HG02938 (cell line): ENCODE data around the gene NYAP2.

Experiments used
- ATAC-seq: cut with Tn5 transposase; IDR thresholded peaks from one replicate; pipeline ENCODE4 v1.9.1; 2021; ENCODE audit warnings: mild to moderate bottlenecking, moderate library complexity; ENCODE audit not compliant: unreplicated experiment

The NYAP2 gene

DNA sequence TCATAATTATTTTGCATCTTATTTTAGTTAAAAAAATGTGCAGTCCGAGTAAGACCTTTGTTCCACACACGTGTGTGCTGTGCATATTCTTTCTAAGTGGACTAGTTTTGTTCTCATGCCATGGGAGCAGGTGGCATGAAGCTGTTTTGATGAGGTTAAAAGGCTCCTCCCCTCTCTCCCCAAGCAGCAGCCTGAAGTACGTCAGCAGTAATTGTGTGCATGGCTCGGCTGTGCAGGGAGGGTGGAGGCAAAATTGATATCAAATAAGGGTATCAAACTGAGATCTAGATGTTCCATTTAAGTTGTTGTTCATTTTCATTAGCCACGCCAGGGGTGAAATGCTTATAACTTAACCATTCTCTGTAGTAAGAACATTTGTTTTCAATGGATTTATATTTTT lies at the start of gene NYAP2:
TSS of gene NYAP2 (plus strand) at position 207 of the 400 bp plus-strand sequence. CDS start 9,171 bp downstream, outside the sequence.
- no peak for ATAC-seq

DNA sequence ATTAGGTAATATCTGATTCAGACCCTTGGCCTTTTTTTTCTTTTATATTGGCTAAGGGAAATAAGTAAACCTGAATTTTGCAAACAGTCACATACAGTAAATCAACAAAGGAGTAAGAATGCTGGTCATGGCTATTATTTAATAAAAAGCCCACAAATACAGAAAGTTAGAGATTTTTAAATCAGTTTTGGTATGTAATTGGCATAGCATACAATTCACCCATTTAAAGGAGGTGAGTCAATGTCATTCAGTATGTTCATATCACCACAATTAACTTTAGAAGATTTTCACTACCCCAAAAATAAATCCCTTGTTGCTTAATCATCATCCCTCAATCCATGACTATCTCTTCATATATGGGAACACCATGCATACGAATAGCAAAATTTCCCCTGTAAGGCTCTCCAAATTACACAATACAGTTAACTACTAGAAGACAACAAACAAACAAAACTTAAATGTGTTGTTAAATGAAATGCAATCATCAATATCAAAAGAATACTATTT lies 45.9 kb upstream of the NYAP2 start:
- no peak for ATAC-seq

DNA sequence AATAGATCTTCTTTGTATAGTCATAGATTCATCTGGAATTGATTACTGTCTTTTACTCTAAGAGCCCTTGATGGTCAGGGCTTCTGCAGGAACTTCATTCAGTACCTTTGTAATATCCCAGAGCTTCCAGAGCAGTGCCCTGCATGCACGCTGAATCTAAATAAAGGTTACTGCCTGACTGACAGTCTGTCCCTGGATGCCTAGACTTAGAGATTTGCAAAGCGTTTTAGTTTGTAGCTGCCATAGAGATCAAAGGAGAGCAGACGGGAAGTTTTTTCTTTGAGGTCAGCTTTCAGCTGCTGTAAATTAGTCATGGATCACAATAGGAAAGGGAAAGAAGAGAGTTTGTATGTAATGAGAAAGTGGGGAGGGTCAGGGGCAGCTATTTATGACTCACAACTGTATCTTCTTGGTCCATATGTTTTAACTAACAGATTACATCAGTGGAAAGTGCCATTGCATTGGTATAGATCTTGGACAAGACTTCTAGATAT lies 45.2 kb upstream of the NYAP2 start:
- no peak for ATAC-seq

DNA sequence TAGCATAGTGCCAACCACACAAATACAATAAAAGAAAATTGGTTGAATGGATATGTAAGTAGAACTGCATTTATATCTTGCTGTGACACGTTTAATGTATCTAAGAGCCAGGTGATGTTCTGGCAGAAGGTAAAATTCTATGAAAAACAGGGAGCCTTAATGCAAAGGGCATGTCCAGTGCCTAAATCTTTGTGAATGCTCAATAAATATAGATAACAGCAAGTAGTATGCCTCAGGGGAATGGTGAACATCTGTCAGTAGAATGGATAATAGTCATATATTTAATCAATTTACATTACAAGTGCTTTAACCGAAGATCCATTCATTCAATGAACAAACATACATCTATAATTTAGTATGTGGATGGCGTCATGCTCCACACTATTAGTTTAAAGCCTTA lies 43.7 kb upstream of the NYAP2 start:
- no peak for ATAC-seq

DNA sequence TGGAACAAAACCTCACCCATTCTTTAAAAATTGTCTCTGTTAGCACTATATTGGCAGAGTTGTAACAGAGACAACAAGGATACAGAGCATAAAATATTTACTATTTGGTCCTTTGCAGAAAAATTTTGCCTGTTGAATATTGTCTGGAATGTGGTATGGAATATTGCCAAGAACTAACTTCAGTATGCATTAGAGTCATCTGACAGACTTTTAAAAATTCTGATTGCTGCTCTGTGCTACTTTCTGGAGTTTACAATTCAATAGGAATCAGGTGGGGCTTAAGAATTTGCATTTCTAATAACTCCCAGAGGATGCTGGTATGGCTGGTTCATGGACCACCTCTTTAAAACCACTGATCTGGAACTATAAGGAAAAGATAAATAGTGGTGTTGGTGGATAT lies 32.8 kb upstream of the NYAP2 start:
- no peak for ATAC-seq

DNA sequence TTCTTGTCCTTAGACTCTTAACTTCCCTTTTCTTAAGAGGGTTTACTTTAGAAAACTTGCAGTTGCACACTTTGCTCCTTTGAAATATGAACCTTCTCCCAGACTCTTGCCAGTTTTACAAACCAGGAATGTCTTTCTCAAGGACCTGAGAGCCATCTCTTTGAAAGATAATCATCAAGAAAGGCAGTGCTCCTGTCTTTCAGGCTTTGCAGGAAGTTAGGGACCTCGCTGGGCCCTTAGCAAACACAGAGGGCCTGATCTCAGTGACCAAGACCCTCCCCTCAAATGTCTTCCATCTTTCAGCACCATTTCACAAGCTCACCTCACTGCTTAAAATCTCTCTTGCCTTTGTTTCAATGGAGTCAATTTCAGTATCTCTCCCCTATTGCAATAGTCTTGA lies 32.0 kb upstream of the NYAP2 start:
- ATAC-seq = no peak

DNA sequence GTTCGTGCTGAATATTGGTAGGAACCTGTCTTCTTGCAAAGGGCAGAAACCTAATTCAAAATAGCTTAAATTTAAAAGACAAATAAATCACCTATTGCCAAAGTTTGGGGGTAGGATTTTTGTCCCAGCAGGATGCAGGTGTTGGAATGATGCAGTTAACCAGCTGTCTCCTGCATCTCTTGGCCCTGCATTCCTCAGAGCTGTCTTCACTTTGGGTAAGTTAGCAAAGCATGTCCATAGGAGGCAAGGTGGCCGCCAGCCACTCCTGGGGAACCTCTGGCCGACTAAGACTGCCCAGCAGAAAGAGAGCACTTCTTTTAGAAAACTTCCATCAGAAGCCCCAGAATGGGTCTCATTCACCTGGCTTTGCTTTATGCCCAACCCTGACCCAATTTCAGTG lies 20.5 kb upstream of the NYAP2 start:
- ATAC-seq = no peak

DNA sequence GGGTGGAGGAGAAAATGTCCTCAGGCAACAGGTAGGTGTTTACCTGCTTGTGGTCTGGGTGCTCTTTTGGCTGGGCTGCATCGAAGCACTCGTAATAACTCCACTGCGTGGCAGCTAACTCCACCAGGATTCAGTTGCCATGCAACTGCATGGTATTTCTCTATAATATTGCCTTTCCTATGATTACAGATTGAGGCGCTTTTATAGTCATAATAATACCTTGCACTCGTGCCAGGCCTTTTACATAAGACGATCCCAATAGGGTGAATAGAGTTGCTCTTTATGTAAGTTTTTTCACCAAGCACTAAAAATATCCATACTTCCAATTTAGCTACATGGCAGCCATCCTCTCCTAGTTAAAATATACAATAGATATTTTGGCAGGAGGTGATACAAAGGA lies 19.7 kb upstream of the NYAP2 start:
- ATAC-seq = no peak

DNA sequence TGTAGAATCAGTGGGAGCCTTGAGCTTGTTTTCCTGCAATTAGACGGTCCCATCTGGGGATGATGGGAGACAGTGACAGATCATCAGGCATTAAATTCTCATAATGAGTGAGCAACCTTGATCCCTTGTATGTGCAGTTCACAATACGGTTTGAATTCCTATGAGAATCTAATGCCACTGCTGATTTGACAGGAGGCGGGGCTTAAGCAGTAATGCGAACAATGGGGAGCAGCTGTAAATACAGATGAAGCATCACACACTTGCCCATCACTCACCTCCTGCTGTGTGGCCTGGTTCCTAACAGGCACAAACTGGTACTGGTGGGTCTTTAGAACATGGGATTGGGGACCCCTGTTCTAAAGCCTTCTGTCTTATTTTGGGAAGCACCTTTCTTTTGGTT lies 17.9 kb upstream of the NYAP2 start:
- no peak for ATAC-seq

DNA sequence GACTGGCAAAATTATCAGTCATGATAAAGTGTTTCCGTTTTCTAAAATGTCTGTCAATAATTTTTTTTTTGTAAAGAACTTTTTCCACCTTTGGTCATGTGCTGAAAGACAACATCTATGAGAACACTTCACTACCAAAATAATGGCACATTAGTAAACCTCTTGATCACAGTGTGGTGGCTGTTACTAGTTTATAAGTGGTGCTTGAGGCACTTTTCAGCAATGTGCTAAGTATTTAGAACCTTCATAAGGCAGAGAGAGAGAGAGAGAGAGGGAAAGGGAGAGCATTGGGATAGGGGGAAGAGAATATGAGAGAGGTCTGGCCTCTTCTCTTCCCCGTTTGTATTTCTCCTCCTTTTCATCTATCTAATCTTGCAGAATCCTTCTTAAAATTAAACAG lies 1.1 kb upstream of the NYAP2 start:
- ATAC-seq = no peak

DNA sequence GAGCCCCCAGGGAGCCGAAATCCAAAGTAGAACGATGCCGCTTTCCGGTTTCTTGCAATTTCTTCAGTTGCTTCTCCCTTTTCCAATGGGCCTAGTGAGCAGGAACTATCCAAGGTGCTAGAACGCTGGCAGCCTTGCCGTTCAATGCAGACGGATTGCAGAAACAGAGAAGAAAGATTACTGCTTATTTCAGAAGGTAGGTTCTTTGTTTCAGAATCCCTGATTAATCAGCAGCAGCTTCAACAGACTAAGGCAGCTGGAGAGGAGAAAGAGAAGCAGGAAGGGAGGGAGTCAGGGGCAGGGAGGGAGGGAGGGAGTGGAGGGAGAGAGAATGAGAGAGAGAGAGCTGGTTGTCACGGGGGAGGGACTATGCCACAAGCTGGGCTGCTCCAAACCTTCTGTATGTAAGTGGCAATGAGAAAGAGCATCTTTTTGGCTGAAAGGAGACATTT lies 576 bp downstream of the NYAP2 start:
- no peak for ATAC-seq

DNA sequence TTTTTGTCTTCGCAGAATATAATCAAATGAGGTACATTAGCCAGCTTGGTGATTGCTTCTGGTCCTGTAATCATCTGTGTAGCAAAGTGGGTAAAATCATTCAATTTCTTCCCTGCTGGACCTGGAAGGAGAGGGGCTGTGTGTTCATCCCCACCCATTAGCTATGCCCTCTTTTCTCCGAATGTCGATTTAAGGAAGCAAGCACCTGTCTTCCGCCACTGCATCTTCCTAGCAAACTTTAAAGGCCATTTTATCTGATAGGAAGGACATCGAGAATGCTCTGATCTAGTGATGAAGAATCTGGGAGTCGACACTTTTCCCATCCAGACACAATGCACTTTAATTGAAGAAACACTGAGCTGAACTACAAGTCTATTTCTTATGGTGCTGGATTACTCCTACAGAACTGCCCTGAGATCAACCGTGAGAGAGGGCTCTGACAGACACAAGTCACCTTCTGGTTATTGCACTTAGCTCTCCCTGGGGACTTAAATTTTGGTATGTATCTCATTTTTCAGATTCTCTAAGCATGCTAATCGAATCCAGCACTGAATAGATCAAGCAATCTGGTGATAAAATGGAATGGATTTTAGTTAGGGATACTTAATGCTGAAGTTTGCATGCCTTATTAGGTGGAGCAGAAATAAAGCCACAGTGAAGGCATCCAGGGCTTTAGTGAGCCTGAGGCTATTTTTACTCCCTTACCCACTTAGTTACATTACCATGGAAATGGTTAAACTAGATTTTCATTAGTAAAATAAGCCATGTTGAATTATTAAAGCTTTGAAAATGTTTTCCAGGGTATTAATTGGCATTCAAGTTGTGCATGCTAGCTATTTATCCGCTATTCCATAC lies 1.3 kb downstream of the NYAP2 start:
- no peak for ATAC-seq

DNA sequence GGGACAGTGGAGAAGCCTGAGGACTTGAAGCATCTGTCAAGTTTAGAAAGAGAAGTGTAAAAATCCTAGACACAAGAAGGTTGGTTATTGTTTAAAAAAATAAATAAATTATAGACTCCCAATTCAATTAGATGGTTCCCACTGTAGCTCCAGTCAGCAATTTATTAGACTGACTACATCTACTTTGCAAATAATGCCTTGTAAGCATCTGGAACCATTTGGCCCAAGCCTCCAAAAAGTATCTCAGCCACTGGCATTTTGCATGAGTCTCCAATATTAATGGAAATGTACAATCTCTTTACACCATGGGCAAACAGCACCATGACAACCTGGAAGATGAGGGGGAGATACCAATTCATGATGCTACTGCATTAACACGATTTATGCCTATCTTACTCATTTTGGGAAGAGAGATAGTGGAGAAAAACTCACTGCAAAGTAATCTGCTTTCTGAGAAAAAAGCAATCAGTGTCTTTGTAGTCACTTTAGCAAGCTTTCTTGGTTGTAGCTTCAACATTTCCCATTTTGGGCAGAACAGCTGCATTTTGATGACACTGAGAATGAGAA lies 2.8 kb downstream of the NYAP2 start:
- ATAC-seq = no peak

DNA sequence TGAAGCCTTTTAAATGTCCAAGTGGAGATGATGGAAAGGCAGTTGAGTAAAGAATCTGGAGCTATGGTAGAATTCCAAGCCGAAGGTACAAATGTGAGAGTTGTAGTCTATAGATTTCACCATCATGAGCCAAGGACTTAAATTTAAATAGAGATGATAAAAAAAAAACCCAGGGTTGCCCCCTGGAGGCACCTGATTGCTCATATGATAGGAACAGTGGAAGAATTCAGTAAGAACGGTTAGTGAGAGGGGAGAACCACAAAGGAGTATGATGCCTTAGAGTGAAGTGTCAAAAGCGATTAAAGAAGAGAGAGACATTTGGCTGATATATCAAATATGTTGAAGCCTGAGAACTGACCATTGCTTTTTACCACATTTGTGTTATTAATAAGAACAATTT lies 11.9 kb downstream of the NYAP2 start:
- ATAC-seq = no peak

DNA sequence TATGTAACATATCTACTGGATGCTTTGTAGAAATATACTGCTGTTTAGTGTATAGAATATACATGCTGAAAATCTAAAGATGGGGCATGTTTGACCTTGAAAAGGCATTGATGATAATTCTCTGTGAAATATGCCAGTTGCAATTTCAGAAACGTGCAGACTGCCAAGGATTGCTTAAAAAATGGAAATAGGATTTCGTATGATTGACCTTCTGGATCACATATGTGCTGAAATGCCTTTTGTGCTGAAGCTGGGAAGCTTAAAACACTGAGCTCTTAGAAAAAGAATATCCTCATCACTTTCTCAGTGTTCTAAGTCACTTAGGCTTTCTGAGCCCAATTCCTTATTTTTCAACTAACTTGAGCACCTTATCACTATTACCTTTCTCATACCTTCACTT lies 14.3 kb downstream of the NYAP2 start:
- ATAC-seq = no peak

DNA sequence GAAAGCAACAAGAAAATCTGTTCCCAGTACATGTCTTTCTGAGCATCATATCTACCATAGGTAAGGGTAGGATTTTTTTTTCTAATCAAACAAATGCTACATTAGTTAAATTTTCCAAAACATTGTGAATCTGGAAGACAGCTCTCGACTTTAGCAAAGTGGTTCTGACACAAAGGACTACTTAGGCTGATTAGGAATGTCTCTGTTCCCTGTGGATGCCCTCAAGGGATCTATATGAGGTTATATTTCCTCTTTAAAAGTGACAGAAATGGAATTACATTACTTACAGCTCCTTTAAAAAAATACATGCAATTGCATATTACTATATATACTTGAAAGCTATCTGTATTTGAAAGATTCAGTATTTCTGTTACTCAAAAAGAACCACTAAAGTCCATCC lies 15.4 kb downstream of the NYAP2 start:
- no peak for ATAC-seq

DNA sequence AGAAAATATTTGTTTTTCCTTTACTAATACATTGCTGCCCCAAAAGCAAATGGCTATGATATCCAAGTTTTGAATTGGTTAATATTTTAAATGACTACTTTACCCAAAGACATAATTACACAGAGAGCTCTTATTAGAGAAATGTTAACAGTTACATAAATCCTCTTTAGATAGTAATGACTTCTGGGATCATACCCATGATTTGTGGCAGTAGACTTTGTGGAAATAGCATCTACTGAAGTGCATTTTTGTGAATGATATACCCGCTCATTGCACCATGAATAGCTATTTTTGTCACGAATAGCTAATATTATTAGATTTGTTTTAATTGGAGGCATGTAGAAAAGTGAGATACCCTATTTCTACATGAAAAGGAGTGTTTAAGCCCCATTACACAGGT lies 15.8 kb downstream of the NYAP2 start:
- no peak for ATAC-seq

DNA sequence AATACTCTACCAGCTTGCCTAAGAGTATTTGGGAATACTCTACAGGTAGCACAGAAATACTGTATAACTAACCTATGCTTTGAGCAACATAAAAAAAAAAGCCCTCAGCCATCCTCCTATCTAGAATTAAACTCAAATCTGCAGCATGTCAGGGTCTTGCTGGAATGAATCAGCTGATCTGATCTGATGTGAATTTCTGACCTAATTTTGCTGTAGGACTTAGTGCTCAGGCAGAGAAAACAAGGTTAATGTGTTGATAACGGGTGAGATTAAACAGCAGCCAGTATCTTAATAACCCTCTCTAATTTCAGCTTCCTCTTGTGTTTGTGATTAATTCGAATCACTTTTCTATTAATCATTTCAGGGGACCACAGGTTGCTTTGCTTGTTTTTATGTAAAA lies 16.3 kb downstream of the NYAP2 start:
- ATAC-seq = no peak

DNA sequence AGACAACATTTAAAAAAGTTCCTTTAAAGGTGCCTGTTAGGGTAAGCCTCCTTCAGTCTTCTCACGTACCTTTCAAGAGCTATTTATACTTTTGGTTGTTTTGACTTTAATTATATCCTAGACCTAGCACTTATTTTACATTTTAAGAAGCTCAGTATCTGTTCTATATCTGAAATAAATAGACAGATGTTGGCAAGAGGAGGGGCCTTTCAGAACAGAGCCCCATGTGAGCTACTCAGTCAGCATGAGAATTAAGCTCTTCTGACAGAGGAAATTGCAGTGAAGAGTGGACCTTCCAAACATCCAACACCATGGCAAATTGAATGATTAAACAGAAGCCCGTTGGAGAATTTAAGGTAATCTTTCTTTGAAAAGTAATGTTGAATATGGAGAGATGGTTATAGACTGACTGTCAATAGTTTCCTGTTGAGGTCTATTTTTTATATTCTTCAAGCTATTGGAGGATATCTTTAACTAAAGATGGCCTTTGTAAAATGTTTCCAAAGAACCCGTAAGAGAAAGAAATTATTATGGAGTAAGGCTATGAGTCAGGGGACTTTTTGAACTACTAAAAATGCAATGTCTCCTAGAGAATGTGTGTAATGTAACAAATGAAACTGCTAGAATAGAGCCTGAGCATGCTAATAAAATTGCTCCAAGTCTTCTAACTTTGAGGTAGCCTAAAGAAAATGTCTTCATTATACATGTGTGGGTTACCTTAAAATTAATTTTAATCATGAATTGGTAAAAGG lies 17.3 kb downstream of the NYAP2 start:
- ATAC-seq = no peak

DNA sequence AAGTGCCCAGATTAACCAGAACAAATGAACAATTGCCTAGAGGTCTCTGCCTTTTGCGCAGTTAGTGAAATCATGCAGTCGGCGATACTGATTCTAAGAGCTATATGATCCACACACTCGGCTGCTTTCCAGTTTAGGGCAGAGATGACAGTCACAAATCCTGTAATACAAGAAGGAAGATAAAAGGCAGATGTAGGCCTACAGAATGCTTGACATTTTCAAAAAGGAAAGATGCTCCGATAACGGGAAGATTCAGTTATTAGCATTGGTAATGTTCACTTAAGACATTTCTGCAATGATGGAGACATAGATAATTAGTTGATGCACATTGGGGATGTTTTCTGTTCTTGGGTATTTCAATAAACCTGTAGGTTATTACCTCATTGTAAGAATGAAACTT lies 19.5 kb downstream of the NYAP2 start:
- ATAC-seq = no peak

DNA sequence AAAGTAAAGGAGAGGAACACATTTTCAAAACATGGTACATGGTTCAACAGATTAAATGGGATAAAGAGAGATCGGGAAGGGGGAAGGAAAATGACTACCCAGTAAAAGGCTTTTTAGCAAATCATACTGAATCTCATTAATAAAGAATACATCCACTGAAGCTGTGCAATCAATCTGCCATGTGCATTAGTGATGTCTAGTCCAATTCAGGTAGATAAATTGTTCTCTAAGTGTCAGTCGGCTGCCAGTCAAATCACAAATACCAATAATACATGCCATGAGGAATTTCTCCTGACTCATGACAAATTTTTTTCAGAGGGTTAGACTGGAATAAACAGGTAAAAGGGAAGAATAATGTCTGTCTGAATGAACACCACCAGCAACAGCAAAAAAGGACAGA lies 22.6 kb downstream of the NYAP2 start:
- ATAC-seq = no peak

DNA sequence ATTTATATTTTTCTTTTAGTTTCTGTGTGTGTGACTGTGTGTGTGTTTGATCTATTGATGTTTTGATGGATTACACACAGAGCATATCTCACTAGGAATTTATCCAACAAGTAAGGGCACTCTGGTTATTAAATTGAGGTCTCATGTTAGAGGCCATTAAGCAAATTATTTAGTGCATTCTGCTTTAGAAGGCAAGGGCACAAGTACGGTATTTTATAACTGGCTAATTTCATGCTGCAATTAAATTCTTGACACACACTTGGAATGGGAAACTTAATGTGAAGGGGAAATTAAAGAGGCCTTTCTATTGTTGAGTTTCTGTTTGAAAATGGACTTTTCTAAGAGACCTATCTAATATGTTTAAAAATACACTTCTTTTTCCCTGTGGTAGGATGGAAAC lies 25.8 kb downstream of the NYAP2 start:
- no peak for ATAC-seq
